HL-60/S4 (cell line): ENCODE measurements around the gene UTP4.
"Not testable (repeated sequence)": the region's sequence is repeated elsewhere in the genome, so short reads cannot be mapped to it uniquely, and the experiment has no call there.

ENCODE experiments used
- in situ Hi-C: fragments of 300-500 bp; cut with MboI; formaldehyde crosslinking; loops from 2 replicates; pipeline ENCODE4 v1.14.3; 2022; ENCODE audit warnings: low sequenced_read_pairs

The UTP4 gene

GRCh38 chr16:69124961-69125360 is 7.5 kb upstream of the UTP4 start:
- in situ Hi-C loops = loop anchor here (25.0 kb wide), 3 partner anchors 213 to 588 kb away; partner anchors contain the start of gene ZFP90

- in situ Hi-C loops = no loop called here
Observed at GRCh38 chr16:69126221-69126620, 6.2 kb upstream of the UTP4 start.

GRCh38 chr16:69126801-69127200 is 5.6 kb upstream of the UTP4 start:
- in situ Hi-C loops = not testable (repeated sequence)

- in situ Hi-C loops = no loop called here
Observed at GRCh38 chr16:69127966-69128510, 4.4 kb upstream of the UTP4 start.

GRCh38 chr16:69130461-69130860 is 2.0 kb upstream of the UTP4 start:
- in situ Hi-C loops = no loop called here

- in situ Hi-C loops = no loop called here
Observed at GRCh38 chr16:69131167-69131838, 1.1 kb upstream of the UTP4 start.

- in situ Hi-C loops = no loop called here
Observed at GRCh38 chr16:69131839-69132423, 518 bp upstream of the UTP4 start.

GRCh38 chr16:69133373-69133954 is 1.0 kb downstream of the UTP4 start:
- in situ Hi-C loops = no loop called here

GRCh38 chr16:69138608-69139007 is 6.2 kb downstream of the UTP4 start:
- in situ Hi-C loops = no loop called here

GRCh38 chr16:69139464-69139863 is 7.0 kb downstream of the UTP4 start:
- in situ Hi-C loops = not testable (repeated sequence)

GRCh38 chr16:69141014-69141413 is 8.6 kb downstream of the UTP4 start:
- in situ Hi-C loops = no loop called here

GRCh38 chr16:69141936-69142335 is 9.5 kb downstream of the UTP4 start:
- in situ Hi-C loops = no loop called here

GRCh38 chr16:69143116-69143515 is 10.7 kb downstream of the UTP4 start:
- in situ Hi-C loops = no loop called here

GRCh38 chr16:69145658-69146057 is 13.2 kb downstream of the UTP4 start:
- in situ Hi-C loops = no loop called here

GRCh38 chr16:69149621-69150020 is 17.2 kb downstream of the UTP4 start:
- in situ Hi-C loops = loop anchor here (10.0 kb wide), 1 partner anchor 135 kb away; no protein-coding TSS in a partner anchor

GRCh38 chr16:69150146-69150865 is 17.9 kb downstream of the UTP4 start:
- in situ Hi-C loops = loop anchor here (10.0 kb wide), 1 partner anchor 134 kb away; no protein-coding TSS in a partner anchor

- in situ Hi-C loops = loop anchor here (10.0 kb wide), 1 partner anchor 128 kb away; no protein-coding TSS in a partner anchor
Observed at GRCh38 chr16:69157196-69157595, 24.7 kb downstream of the UTP4 start.

- in situ Hi-C loops = no loop called here
Observed at GRCh38 chr16:69160192-69160591, 27.7 kb downstream of the UTP4 start.

GRCh38 chr16:69165584-69165983 is 33.1 kb downstream of the UTP4 start:
- in situ Hi-C loops = no loop called here

GRCh38 chr16:69166221-69166833 is 33.9 kb downstream of the UTP4 start:
- in situ Hi-C loops = no loop called here
